ENCODE results near the gene OR52B2. TPM values are rescaled to one million over a fixed set of nuclear protein-coding genes. Genes with fewer than 3 reads are reported as not detected.

The OR52B2 gene
- total RNA-seq, 4 donors from 2014 or later = 0.33 TPM; not detected in 3

DNA sequence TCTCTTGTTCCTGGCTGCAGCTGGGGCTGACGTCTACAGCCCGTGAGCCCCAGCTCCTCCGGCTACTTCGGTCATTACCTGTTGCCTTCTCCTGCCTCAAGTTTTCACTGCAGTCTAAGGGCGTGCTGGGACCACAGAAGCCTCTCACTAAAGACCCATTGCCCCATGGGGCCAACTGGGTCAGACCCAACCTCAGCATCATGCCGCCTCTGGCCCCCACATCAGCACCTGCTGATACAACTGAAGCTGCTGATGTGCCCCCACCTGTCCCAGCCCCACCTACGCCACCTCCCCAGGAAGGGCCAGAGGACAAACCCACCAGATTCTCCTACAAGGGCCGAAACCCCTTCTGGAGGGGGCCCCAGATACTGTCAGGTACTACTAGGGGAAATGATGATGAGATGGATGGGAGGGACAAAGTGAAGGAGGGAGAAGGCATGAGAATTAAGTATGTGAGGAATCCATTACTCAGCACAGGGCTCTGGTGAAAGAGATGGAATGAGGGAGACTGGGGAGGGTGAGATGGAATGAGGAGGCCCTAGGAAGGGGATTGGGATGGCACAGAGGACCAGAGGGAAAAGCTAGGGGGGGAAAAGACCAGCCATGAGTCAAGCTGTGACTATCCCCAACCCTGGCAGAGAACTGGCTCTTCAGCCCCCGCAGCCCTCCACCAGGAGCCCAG, 40.3 kb upstream of the OR52B2 start:
- Histone ChIP-seq H3K9me3 (no peaks in the 10 kb centered on the region), H3K4me1 (no peaks in the 10 kb centered on the region), H3K36me3 (peaks cover 29 to 54% of the 10 kb centered on the region in 2 donors), H3K27me3 (no peaks in the 10 kb centered on the region), H3K27ac (no peak overlapping the region), H3K4me3 (replicated peaks in 1 of 3) (no peak overlapping the region)
- 98 to 99% methylated on average over 9 of the region's 9 CpGs for WGBS, 2 donors
- DNase-seq = no peak
- intact Hi-C loops (cut with DNase I) = no loop called here
- TF ChIP-seq, protein P1, sequence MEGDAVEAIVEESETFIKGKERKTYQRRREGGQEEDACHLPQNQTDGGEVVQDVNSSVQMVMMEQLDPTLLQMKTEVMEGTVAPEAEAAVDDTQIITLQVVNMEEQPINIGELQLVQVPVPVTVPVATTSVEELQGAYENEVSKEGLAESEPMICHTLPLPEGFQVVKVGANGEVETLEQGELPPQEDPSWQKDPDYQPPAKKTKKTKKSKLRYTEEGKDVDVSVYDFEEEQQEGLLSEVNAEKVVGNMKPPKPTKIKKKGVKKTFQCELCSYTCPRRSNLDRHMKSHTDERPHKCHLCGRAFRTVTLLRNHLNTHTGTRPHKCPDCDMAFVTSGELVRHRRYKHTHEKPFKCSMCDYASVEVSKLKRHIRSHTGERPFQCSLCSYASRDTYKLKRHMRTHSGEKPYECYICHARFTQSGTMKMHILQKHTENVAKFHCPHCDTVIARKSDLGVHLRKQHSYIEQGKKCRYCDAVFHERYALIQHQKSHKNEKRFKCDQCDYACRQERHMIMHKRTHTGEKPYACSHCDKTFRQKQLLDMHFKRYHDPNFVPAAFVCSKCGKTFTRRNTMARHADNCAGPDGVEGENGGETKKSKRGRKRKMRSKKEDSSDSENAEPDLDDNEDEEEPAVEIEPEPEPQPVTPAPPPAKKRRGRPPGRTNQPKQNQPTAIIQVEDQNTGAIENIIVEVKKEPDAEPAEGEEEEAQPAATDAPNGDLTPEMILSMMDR (IDR thresholded peaks at IDR 0.05) = no peak
- no peak for TF ChIP-seq POLR2A (IDR thresholded peaks at IDR 0.05)

DNA sequence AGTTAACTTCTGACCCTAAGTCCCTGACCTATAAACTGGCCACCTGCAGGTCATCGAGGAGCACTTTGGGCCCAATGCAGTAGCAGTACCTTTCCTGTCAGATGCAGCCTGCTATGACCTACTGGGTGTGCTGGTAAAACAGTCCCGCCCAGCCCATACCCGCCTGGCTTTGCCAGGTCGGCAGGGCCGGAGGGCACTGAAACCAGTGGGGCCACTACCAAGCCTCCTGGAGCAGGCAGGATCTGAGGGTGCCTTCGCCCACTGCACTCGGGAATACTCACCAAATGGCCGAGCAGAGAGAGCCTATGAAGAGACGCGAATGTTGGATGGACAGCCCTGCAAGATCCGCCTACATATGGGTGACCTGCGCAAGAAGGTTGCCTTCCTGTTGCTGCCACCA, 39.7 kb upstream of the OR52B2 start:
- WGBS, 2 donors = 96 to 98% methylated on average over 8 to 12 of the region's 12 CpGs
- intact Hi-C loops (cut with DNase I) = no loop called here
- no peak for DNase-seq
- no peak overlapping the region for H3K27ac ChIP-seq
- no peaks in the 10 kb centered on the region for H3K9me3 ChIP-seq
- H3K4me1 ChIP-seq = no peaks in the 10 kb centered on the region
- H3K36me3 ChIP-seq = peaks cover 23 to 55% of the 10 kb centered on the region in 2 donors
- TF ChIP-seq, protein P1 (IDR thresholded peaks at IDR 0.05) = no peak
- no peak for TF ChIP-seq POLR2A (IDR thresholded peaks at IDR 0.05)
- H3K27me3 ChIP-seq = no peaks in the 10 kb centered on the region
- no peak overlapping the region for H3K4me3 ChIP-seq (replicated peaks in 1 of 3)

DNA sequence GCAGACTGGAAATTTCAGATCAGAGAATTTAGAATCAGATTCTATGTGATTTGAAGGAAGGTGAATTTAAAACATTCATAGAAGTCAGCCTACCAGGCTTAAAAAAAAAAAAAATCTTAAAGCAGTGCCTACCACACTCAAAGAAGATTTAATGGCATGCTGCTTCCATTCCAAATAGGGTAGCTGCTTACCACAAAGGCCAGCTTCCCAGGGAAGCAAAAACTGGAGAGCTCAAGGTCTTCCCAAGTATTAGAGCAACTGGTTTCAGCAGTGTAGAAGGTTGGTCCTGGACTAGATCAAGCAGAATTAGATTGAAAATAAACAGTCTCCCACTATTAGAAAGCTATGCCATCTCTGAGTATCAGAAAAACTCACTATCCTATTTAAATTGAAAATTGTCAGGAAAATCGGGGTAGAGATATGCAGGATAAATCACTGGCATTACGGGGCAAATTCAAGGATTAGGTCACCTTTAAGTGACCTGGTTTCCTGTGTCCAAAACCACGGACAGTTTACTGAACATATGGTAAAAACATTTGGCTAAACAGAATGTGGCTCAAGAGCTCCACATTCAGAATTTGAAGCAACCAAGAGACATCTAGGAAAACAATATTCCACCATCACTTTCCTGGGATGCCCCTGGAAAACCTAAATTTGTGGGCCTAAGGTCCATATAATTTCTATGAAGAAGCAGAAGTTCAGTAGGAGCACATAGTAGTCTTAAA, 36.5 kb upstream of the OR52B2 start:
- peaks cover 8 to 30% of the 10 kb centered on the region in 2 donors for H3K36me3 ChIP-seq
- TF ChIP-seq, protein P1 (IDR thresholded peaks at IDR 0.05) = no peak
- TF ChIP-seq POLR2A (IDR thresholded peaks at IDR 0.05) = no peak
- DNase-seq = no peak
- no peak overlapping the region for H3K4me3 ChIP-seq (replicated peaks in 1 of 3)
- intact Hi-C loops (cut with DNase I) = no loop called here
- H3K27me3 ChIP-seq = no peaks in the 10 kb centered on the region
- no peaks in the 10 kb centered on the region for H3K4me1 ChIP-seq
- H3K27ac ChIP-seq = no peak overlapping the region
- H3K9me3 ChIP-seq = no peaks in the 10 kb centered on the region
- 85 to 91% methylated on average over 3 of the region's 3 CpGs for WGBS, 2 donors

DNA sequence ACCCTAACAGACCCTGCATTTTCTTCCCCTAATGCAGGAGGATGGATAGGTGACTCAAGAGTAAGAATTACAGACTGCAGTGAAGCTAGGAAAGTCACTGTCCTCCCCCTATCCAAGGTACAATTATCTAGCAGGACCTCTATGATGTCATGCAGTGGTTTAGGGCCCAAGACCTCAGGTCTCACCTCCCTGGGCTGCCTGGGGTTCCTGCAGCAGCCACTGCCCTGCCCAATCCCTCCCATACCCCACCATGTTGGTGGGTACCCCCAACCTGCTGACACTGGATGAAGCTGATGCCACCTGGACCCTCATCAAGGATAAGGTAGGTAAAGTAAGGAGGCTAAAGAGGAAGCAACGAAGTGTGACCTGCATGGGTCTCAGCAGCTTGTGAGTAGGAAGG, 35.2 kb upstream of the OR52B2 start, which contains the start of gene C11orf42:
TSS of gene C11orf42 (plus strand) at position 192 of the 400 bp plus-strand sequence. CDS start at position 251, 59 bp downstream.
- no peak for DNase-seq
- H3K36me3 ChIP-seq = peaks cover 0 to 18% of the 10 kb centered on the region in 2 donors
- H3K4me1 ChIP-seq = no peaks in the 10 kb centered on the region
- H3K4me3 ChIP-seq (replicated peaks in 1 of 3) = no peak within 1 kb of the TSS
- no peaks in the 10 kb centered on the region for H3K9me3 ChIP-seq
- H3K27ac ChIP-seq = no peak within 1 kb of the TSS
- intact Hi-C loops (cut with DNase I) = no loop called here
- no peaks in the 10 kb centered on the region for H3K27me3 ChIP-seq
- TF ChIP-seq POLR2A (IDR thresholded peaks at IDR 0.05) = no peak
- TF ChIP-seq, protein P1 (IDR thresholded peaks at IDR 0.05) = no peak
- 91 to 100% methylated on average over 1 of the region's 1 CpG for WGBS, 2 donors

DNA sequence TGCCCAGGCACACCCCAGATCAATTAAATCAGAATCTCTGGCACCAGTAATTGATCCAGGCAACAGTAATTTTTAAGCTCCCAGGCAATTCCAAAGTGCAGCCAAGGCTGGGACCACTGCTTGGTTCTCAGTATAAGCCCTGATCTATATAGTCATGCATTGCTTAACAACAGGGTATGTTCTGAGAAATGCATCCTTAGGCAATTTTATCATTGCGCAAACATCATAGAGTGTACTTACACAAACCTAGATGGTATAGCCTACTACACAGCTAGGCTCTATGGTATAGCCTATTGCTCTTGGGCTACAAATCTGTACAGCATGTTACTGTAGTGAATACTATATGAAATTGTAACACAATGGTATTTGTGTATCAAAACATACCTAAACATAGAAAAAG, 34.6 kb upstream of the OR52B2 start:
- DNase-seq = no peak
- no peaks in the 10 kb centered on the region for H3K27me3 ChIP-seq
- H3K4me3 ChIP-seq (replicated peaks in 1 of 3) = no peak overlapping the region
- TF ChIP-seq, protein P1 (IDR thresholded peaks at IDR 0.05) = no peak
- TF ChIP-seq POLR2A (IDR thresholded peaks at IDR 0.05) = no peak
- peaks cover 0 to 11% of the 10 kb centered on the region in 2 donors for H3K36me3 ChIP-seq
- no peaks in the 10 kb centered on the region for H3K9me3 ChIP-seq
- no peak overlapping the region for H3K27ac ChIP-seq
- WGBS, 2 donors = 97 to 100% methylated on average over 1 of the region's 1 CpG
- H3K4me1 ChIP-seq = no peaks in the 10 kb centered on the region
- intact Hi-C loops (cut with DNase I) = no loop called here

All from thyroid gland (tissue), 4 donors.